ENCODE data around the gene FAM193A.

Gene FAM193A

GRCh38 chr4:2745516-2745915, 209.1 kb downstream of the FAM193A start:
- Mint-ChIP-seq H3K4me3 (peak overlapping the region; percentile 12), H3K9me3 (no peaks in the 10 kb centered on the region), H3K36me3 (ENCODE audit: low read depth) (peaks cover 46% of the 10 kb centered on the region), H3K27me3 (no peaks in the 10 kb centered on the region), H3K4me1 (peaks cover 58% of the 10 kb centered on the region), H3K27ac (peak overlapping the region; percentile 90)
- DNase-seq (no peak), ATAC-seq (no peak)

- ATAC-seq = peak; percentile 99
Observed at GRCh38 chr4:2745981-2746806, 209.7 kb downstream of the FAM193A start.

GRCh38 chr4:2746891-2747695, 210.6 kb downstream of the FAM193A start:
- peak overlapping the region; percentile 90 for H3K27ac Mint-ChIP-seq
- H3K27me3 Mint-ChIP-seq = no peaks in the 10 kb centered on the region
- no peaks in the 10 kb centered on the region for H3K9me3 Mint-ChIP-seq
- peak overlapping the region; percentile 55 for H3K4me3 Mint-ChIP-seq
- ATAC-seq = no peak
- peaks cover 43% of the 10 kb centered on the region for H3K36me3 Mint-ChIP-seq (ENCODE audit: low read depth)
- peaks cover 61% of the 10 kb centered on the region for H3K4me1 Mint-ChIP-seq
- DNase-seq = no peak

More at GRCh38 chr4:2745981-2746806, 209.7 kb downstream of the FAM193A start:
- Mint-ChIP-seq H3K36me3 (ENCODE audit: low read depth) (peaks cover 43% of the 10 kb centered on the region), H3K27me3 (no peaks in the 10 kb centered on the region), H3K9me3 (no peaks in the 10 kb centered on the region), H3K27ac (peak overlapping the region; percentile 90), H3K4me3 (peak overlapping the region; percentile 55), H3K4me1 (peaks cover 61% of the 10 kb centered on the region)
- peak; percentile 91 for DNase-seq

GRCh38 chr4:2750719-2751605, 214.5 kb downstream of the FAM193A start:
- H3K27ac Mint-ChIP-seq = no peak overlapping the region
- H3K27me3 Mint-ChIP-seq = no peaks in the 10 kb centered on the region
- DNase-seq (no peak), ATAC-seq (no peak)
- H3K36me3 Mint-ChIP-seq (ENCODE audit: low read depth) = peaks cover 27% of the 10 kb centered on the region
- no peaks in the 10 kb centered on the region for H3K9me3 Mint-ChIP-seq
- no peak overlapping the region for H3K4me3 Mint-ChIP-seq
- peaks cover 58% of the 10 kb centered on the region for H3K4me1 Mint-ChIP-seq

- no peak overlapping the region for H3K4me3 Mint-ChIP-seq
- ATAC-seq (no peak), DNase-seq (no peak)
- peaks cover 8% of the 10 kb centered on the region for H3K36me3 Mint-ChIP-seq (ENCODE audit: low read depth)
- peak overlapping the region; percentile 22 for H3K27ac Mint-ChIP-seq
- no peaks in the 10 kb centered on the region for H3K27me3 Mint-ChIP-seq
- peaks cover 39% of the 10 kb centered on the region for H3K4me1 Mint-ChIP-seq
- H3K9me3 Mint-ChIP-seq = no peaks in the 10 kb centered on the region
Observed at GRCh38 chr4:2753436-2753835, 217.0 kb downstream of the FAM193A start.

- H3K27me3 Mint-ChIP-seq = no peaks in the 10 kb centered on the region
- DNase-seq (no peak), ATAC-seq (no peak)
- peaks cover 25% of the 10 kb centered on the region for H3K4me1 Mint-ChIP-seq
- no peaks in the 10 kb centered on the region for H3K9me3 Mint-ChIP-seq
- H3K4me3 Mint-ChIP-seq = peak overlapping the region; percentile 93
- H3K36me3 Mint-ChIP-seq (ENCODE audit: low read depth) = peaks cover 6% of the 10 kb centered on the region
- H3K27ac Mint-ChIP-seq = peak overlapping the region; percentile 90
Observed at GRCh38 chr4:2754848-2755819, 218.7 kb downstream of the FAM193A start.

- Mint-ChIP-seq H3K27me3 (no peaks in the 10 kb centered on the region), H3K36me3 (ENCODE audit: low read depth) (peaks cover 4% of the 10 kb centered on the region), H3K27ac (peak within 1 kb of the TSS; percentile 90), H3K4me3 (peak within 1 kb of the TSS; percentile 93), H3K4me1 (peaks cover 23% of the 10 kb centered on the region), H3K9me3 (no peaks in the 10 kb centered on the region)
- peak; percentile 82 for DNase-seq
- ATAC-seq = peak; percentile 82
Observed at GRCh38 chr4:2755821-2756690, 219.6 kb downstream of the FAM193A start, which contains the start of gene TNIP2. Gene TNIP2, minus strand, starts transcription at chr4:2756336. Its CDS starts 47 bp downstream, at chr4:2756289.

GRCh38 chr4:2756691-2757350, 220.4 kb downstream of the FAM193A start:
- Mint-ChIP-seq H3K36me3 (ENCODE audit: low read depth) (peaks cover 4% of the 10 kb centered on the region), H3K4me1 (peaks cover 24% of the 10 kb centered on the region), H3K27me3 (no peaks in the 10 kb centered on the region), H3K4me3 (peak overlapping the region; percentile 46), H3K27ac (no peak overlapping the region), H3K9me3 (no peaks in the 10 kb centered on the region)
- DNase-seq (no peak), ATAC-seq (no peak)

GRCh38 chr4:2757426-2757825, 221.0 kb downstream of the FAM193A start:
- no peak overlapping the region for H3K27ac Mint-ChIP-seq
- peaks cover 25% of the 10 kb centered on the region for H3K4me1 Mint-ChIP-seq
- H3K36me3 Mint-ChIP-seq (ENCODE audit: low read depth) = peaks cover 4% of the 10 kb centered on the region
- no peaks in the 10 kb centered on the region for H3K9me3 Mint-ChIP-seq
- no peak overlapping the region for H3K4me3 Mint-ChIP-seq
- H3K27me3 Mint-ChIP-seq = no peaks in the 10 kb centered on the region
- DNase-seq (no peak), ATAC-seq (no peak)

- no peak overlapping the region for H3K27ac Mint-ChIP-seq
- peaks cover 16% of the 10 kb centered on the region for H3K4me1 Mint-ChIP-seq
- no peaks in the 10 kb centered on the region for H3K27me3 Mint-ChIP-seq
- DNase-seq (peak; percentile 37), ATAC-seq (peak; percentile 17)
- no peaks in the 10 kb centered on the region for H3K36me3 Mint-ChIP-seq (ENCODE audit: low read depth)
- no peaks in the 10 kb centered on the region for H3K9me3 Mint-ChIP-seq
- H3K4me3 Mint-ChIP-seq = no peak overlapping the region
Observed at GRCh38 chr4:2761035-2761923, 224.8 kb downstream of the FAM193A start.

- Mint-ChIP-seq H3K27me3 (no peaks in the 10 kb centered on the region), H3K4me3 (no peak overlapping the region), H3K27ac (no peak overlapping the region), H3K9me3 (no peaks in the 10 kb centered on the region), H3K36me3 (ENCODE audit: low read depth) (no peaks in the 10 kb centered on the region), H3K4me1 (peaks cover 13% of the 10 kb centered on the region)
- ATAC-seq = no peak
- DNase-seq = no peak
Observed at GRCh38 chr4:2762048-2762447, 225.6 kb downstream of the FAM193A start.
